HepG2 (cell line): ENCODE results near the gene GDI1. TPM values are rescaled to one million over a fixed set of nuclear protein-coding genes. Genes with fewer than 3 reads are reported as not detected.

ENCODE experiments used
- ATAC-seq: fragments of 200-7000 bp; cut with Tn5 transposase; 3 replicates; pipeline ENCODE4 v1.9.1; 2020; ENCODE audit warnings: mild to moderate bottlenecking, moderate library complexity
- BruUV-seq: library from RNA; stranded (reverse); fragments of 400-500 nt; replicated peaks from 2 replicates; lab custom pipeline; 2021; lab: Mats Ljungman, UMichigan
- CTCF ChIA-PET: fragments of 300-600 bp; formaldehyde crosslinking; extraction: SDS; loops from one replicate; lab custom pipeline; 2021; ENCODE audit warnings: low total read pairs, inconsistent platforms, low intra/inter-chr PET ratio; lab: Yijun Ruan, JAX
- POLR2A ChIA-PET: fragments of 350-600 bp; sonication (Branson Sonifier 250); formaldehyde crosslinking; loops from one replicate; lab custom pipeline; 2020; ENCODE audit warnings: antibody characterized with exemption, inconsistent platforms; lab: Yijun Ruan, JAX
- DNase-seq: peaks from one replicate; pipeline ENCODE4 v3.0.0-alpha.2; 2015; ENCODE audit warnings: low spot score
- FAIRE-seq: peaks from 3 replicates; lab custom pipeline; 2011; peaks lifted over from hg19 to GRCh38; lab: Jason Lieb, UNC
- H2AFZ ChIP-seq: one replicate; pipeline ENCODE4 v1.6.1; 2011; ENCODE audit warnings: low read length, inconsistent platforms
- H3K27ac ChIP-seq: fragments of 300-600 bp; 3 replicates; pipeline ENCODE4 v1.8.0; 2011; ENCODE audit warnings: mixed run types, mild to moderate bottlenecking, mixed read lengths, low read length, inconsistent platforms; ENCODE audit not compliant: insufficient read depth; ENCODE audit errors: extremely low read length
- H3K27me3 ChIP-seq, 2 experiments: fragments of 200-600 bp in 1 of 2; 2 replicates in 1 of 2; 3 replicates in 1 of 2; pipeline versions ENCODE4 v1.6.0 to v1.8.0; 2011; ENCODE audit warnings: low read length in 2 of 2, mild to moderate bottlenecking in 2 of 2, moderate library complexity in 2 of 2, inconsistent platforms in 1 of 2; ENCODE audit not compliant: insufficient read depth in 2 of 2, control insufficient read depth in 1 of 2
- H3K36me3 ChIP-seq, 2 experiments: fragments of 200-600 bp in 1 of 2; replicated peaks in 1 of 2; 2 replicates in 1 of 2; 3 replicates in 1 of 2; pipeline versions ENCODE4 v1.5.1 to v1.8.0; 2011; ENCODE audit warnings: low read length in 2 of 2, inconsistent platforms in 1 of 2; ENCODE audit not compliant: insufficient read depth in 2 of 2, control insufficient read depth in 1 of 2
- H3K4me1 ChIP-seq: 2 replicates; pipeline ENCODE4 v1.5.1; 2012; ENCODE audit warnings: low read length, inconsistent platforms; ENCODE audit not compliant: insufficient read depth
- H3K4me2 ChIP-seq: 2 replicates; pipeline ENCODE4 v1.6.0; 2011; ENCODE audit warnings: low read depth, low read length, inconsistent platforms
- H3K4me3 ChIP-seq, 3 experiments: fragments of 200-600 bp in 1 of 3; sonication (generic), shearing (Covaris generic) in 1 of 3; replicated peaks in 1 of 3; 2 replicates each; pipeline ENCODE4 v1.5.1; 2011 to 2016; ENCODE audit warnings: low read length in 3 of 3, inconsistent platforms in 2 of 3, low read depth in 2 of 3, mild to moderate bottlenecking in 2 of 3, control low read depth in 1 of 3, mixed read lengths in 1 of 3; ENCODE audit not compliant: insufficient read depth in 1 of 3
- H3K79me2 ChIP-seq: one replicate; pipeline ENCODE4 v1.6.1; 2011; ENCODE audit warnings: low read length, inconsistent platforms; ENCODE audit not compliant: insufficient read depth
- H3K9ac ChIP-seq: 2 replicates; pipeline ENCODE4 v1.6.0; 2011; ENCODE audit warnings: mild to moderate bottlenecking, low read depth, low read length, inconsistent platforms; ENCODE audit not compliant: insufficient read depth
- H3K9me3 ChIP-seq: 2 replicates; pipeline ENCODE4 v1.5.1; 2012; ENCODE audit warnings: mild to moderate bottlenecking, low read length
- H4K20me1 ChIP-seq: 2 replicates; pipeline ENCODE4 v1.6.0; 2011; ENCODE audit warnings: inconsistent platforms, mild to moderate bottlenecking, low read length, moderate library complexity; ENCODE audit not compliant: insufficient read depth
- NCOA2 ChIP-seq: sonication (generic); formaldehyde crosslinking; IDR thresholded peaks from 2 replicates; pipeline ENCODE4 v1.8.0; 2022; ENCODE audit warnings: inconsistent platforms
- PTBP1 ChIP-seq: fragments of 200-400 bp; formaldehyde crosslinking; IDR thresholded peaks from 2 replicates; pipeline ENCODE4 v1.6.1; 2018; ENCODE audit warnings: low read length, low read depth; ENCODE audit not compliant: poor library complexity, severe bottlenecking
- ZSCAN20 ChIP-seq: sonication (generic); formaldehyde crosslinking; IDR thresholded peaks from 2 replicates; pipeline ENCODE4 v1.4.0; 2020; ENCODE audit warnings: missing genetic modification reagents, mild to moderate bottlenecking, borderline replicate concordance
- WGBS: methylation state at CpG from one replicate; pipeline ENCODE4 v1.1.6; 2017; ENCODE audit warnings: low lambda C conversion rate; 5-methylcytosine and 5-hydroxymethylcytosine counted together
- in situ Hi-C: cut with HindIII; loops from 2 replicates; pipeline ENCODE4 v1.10.0; 2017; ENCODE audit warnings: low pct_unique_long_range_greater_than_20kb; ENCODE audit not compliant: extremely low pct_ligation_motif_present
- intact Hi-C: fragments of 100-400 bp; cut with micrococcal nuclease; formaldehyde crosslinking; loops from one replicate; pipeline ENCODE4 v1.10.0; 2022; ENCODE audit not compliant: unreplicated experiment
- polyA plus RNA-seq, 8 experiments: library from polyadenylated mRNA; depleted of rRNA in 3 of 8; stranded (reverse) in 7 of 8; unstranded in 1 of 8; fragments of >200 nt; fragmentation: Illumina TruSeq in 4 of 8; extraction: Trizol in 4 of 8; gene quantifications; 2 replicates each; pipeline versions ENCODE4 v1.2.1 to v1.2.3, GENCODE V29; 2011 to 2016; ENCODE audit warnings: low read depth in 4 of 8, missing spikeins in 1 of 8, mixed read lengths in 1 of 8; ENCODE audit not compliant: insufficient read depth in 1 of 8
- total RNA-seq, 5 experiments: library from RNA; depleted of rRNA; stranded (reverse); fragments of >200 nt; fragmentation: Illumina TruSeq; extraction: Trizol; gene quantifications; 2 replicates each; pipeline ENCODE4 v1.2.3, GENCODE V29; 2016; ENCODE audit warnings: low read depth in 1 of 5
- TF ChIP-seq, protein P1 (sequence below): sonication (generic); formaldehyde crosslinking; IDR thresholded peaks from 2 replicates; pipeline ENCODE4 v1.4.0; 2020; ENCODE audit warnings: missing genetic modification reagents
- TF ChIP-seq, protein P2 (sequence below): sonication (generic); formaldehyde crosslinking; IDR thresholded peaks from 2 replicates; pipeline ENCODE4 v1.4.0; 2020; ENCODE audit warnings: missing genetic modification reagents, borderline replicate concordance

The GDI1 gene
- total and polyA plus RNA-seq, 2 of the 13 experiments (the other 11 are each of a cell fraction or from before 2014, with no cell fraction given), result 17.4 to 105 TPM

- no peaks in the 10 kb centered on the region for H3K9me3 ChIP-seq
- no peak overlapping the region for H2AFZ ChIP-seq
- no peaks in the 10 kb centered on the region for H3K27me3 ChIP-seq
- no peak for DNase-seq
- H3K9ac ChIP-seq, result no peak overlapping the region
- peak overlapping the region in 2 of 3 experiments; percentile 68 to 78; a peak in 3 of 6 replicates for H3K4me3 ChIP-seq
- no peak for FAIRE-seq
- intact Hi-C loops, result no loop called here
- no TSS peak for BruUV-seq
- no peak overlapping the region for H3K27ac ChIP-seq
- no peaks in the 10 kb centered on the region for H3K79me2 ChIP-seq
- POLR2A ChIA-PET, result interaction anchor here (0.9 to 3.0 kb wide), 11 partner anchors 25 to 118 kb away, joined by 3 to 31 read pairs (median 5); partner anchors contain the start of genes ATP6AP1, DNASE1L1, EMD and FAM3A
- no peaks in the 10 kb centered on the region; a peak in 1 of 5 replicates for H3K36me3 ChIP-seq
- no peaks in the 10 kb centered on the region for H4K20me1 ChIP-seq
- CTCF ChIA-PET, result no interaction called here
- peaks cover 26% of the 10 kb centered on the region for H3K4me1 ChIP-seq
- WGBS, result no CpG with 5 or more reads among the region's 4 CpGs
- ATAC-seq, result no peak
- peak overlapping the region; percentile 76 for H3K4me2 ChIP-seq
- in situ Hi-C loops, result no loop called here
- TF ChIP-seq, protein P1, sequence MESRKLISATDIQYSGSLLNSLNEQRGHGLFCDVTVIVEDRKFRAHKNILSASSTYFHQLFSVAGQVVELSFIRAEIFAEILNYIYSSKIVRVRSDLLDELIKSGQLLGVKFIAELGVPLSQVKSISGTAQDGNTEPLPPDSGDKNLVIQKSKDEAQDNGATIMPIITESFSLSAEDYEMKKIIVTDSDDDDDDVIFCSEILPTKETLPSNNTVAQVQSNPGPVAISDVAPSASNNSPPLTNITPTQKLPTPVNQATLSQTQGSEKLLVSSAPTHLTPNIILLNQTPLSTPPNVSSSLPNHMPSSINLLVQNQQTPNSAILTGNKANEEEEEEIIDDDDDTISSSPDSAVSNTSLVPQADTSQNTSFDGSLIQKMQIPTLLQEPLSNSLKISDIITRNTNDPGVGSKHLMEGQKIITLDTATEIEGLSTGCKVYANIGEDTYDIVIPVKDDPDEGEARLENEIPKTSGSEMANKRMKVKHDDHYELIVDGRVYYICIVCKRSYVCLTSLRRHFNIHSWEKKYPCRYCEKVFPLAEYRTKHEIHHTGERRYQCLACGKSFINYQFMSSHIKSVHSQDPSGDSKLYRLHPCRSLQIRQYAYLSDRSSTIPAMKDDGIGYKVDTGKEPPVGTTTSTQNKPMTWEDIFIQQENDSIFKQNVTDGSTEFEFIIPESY (CRISPR knock-in tag), result no peak
- TF ChIP-seq PTBP1 (no peak), NCOA2 (CRISPR knock-in tag) (no peak), ZSCAN20 (CRISPR knock-in tag) (no peak)
- TF ChIP-seq, protein P2, sequence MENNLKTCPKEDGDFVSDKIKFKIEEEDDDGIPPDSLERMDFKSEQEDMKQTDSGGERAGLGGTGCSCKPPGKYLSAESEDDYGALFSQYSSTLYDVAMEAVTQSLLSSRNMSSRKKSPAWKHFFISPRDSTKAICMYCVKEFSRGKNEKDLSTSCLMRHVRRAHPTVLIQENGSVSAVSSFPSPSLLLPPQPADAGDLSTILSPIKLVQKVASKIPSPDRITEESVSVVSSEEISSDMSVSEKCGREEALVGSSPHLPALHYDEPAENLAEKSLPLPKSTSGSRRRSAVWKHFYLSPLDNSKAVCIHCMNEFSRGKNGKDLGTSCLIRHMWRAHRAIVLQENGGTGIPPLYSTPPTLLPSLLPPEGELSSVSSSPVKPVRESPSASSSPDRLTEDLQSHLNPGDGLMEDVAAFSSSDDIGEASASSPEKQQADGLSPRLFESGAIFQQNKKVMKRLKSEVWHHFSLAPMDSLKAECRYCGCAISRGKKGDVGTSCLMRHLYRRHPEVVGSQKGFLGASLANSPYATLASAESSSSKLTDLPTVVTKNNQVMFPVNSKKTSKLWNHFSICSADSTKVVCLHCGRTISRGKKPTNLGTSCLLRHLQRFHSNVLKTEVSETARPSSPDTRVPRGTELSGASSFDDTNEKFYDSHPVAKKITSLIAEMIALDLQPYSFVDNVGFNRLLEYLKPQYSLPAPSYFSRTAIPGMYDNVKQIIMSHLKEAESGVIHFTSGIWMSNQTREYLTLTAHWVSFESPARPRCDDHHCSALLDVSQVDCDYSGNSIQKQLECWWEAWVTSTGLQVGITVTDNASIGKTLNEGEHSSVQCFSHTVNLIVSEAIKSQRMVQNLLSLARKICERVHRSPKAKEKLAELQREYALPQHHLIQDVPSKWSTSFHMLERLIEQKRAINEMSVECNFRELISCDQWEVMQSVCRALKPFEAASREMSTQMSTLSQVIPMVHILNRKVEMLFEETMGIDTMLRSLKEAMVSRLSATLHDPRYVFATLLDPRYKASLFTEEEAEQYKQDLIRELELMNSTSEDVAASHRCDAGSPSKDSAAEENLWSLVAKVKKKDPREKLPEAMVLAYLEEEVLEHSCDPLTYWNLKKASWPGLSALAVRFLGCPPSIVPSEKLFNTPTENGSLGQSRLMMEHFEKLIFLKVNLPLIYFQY (CRISPR knock-in tag), result no peak
Measured at GRCh38 chrX:154489182-154489581, 52.2 kb downstream of the GDI1 start.
